SK-MEL-5 (cell line): Measurements from ENCODE around the gene RAB14. TPM values are rescaled to one million over a fixed set of nuclear protein-coding genes. Genes with fewer than 3 reads are reported as not detected.

Experiments
- DNase-seq: peaks from one replicate; pipeline ENCODE4 v3.0.0-alpha.2; 2016; ENCODE audit warnings: low read depth, low spot score
- in situ Hi-C: cut with HindIII; loops from 2 replicates; pipeline ENCODE4 v1.10.0; 2016; ENCODE audit warnings: low sequenced_read_pairs, high pct_unique_total_duplicates, low pct_unique_long_range_greater_than_20kb
- total RNA-seq: library from RNA; depleted of rRNA; stranded (reverse); fragments of >200 nt; shearing (Covaris generic); gene quantifications from 2 replicates; pipeline ENCODE4 v1.2.3, GENCODE V29; 2014

RAB14 gene
- total RNA-seq, 1 experiment from 2014 or later, result 29.8 TPM

- in situ Hi-C loops, result no loop called here
- DNase-seq, result peak; percentile 92
Observed at GRCh38 chr9:121222524-121223171, 21.0 kb upstream of the RAB14 start.

GRCh38 chr9:121221664-121222055, 20.0 kb upstream of the RAB14 start:
- no peak for DNase-seq
- in situ Hi-C loops, result no loop called here

GRCh38 chr9:121220996-121221663, 19.5 kb upstream of the RAB14 start:
- DNase-seq, result no peak
- in situ Hi-C loops, result no loop called here

- in situ Hi-C loops, result no loop called here
Observed at GRCh38 chr9:121219530-121219929, 17.9 kb upstream of the RAB14 start.

GRCh38 chr9:121218357-121219027, 16.8 kb upstream of the RAB14 start:
- DNase-seq, result no peak
- in situ Hi-C loops, result no loop called here

More at GRCh38 chr9:121219530-121219929, 17.9 kb upstream of the RAB14 start:
- DNase-seq, result no peak

- DNase-seq, result no peak
- in situ Hi-C loops, result no loop called here
Observed at GRCh38 chr9:121217609-121218292, 16.1 kb upstream of the RAB14 start.

- in situ Hi-C loops, result no loop called here
- DNase-seq, result no peak
Observed at GRCh38 chr9:121216271-121216805, 14.7 kb upstream of the RAB14 start.

- in situ Hi-C loops, result no loop called here
- DNase-seq, result no peak
Observed at GRCh38 chr9:121214005-121214404, 12.3 kb upstream of the RAB14 start.

GRCh38 chr9:121213136-121213806, 11.6 kb upstream of the RAB14 start:
- in situ Hi-C loops, result no loop called here
- DNase-seq, result peak; percentile 92

- no peak for DNase-seq
- in situ Hi-C loops, result no loop called here
Observed at GRCh38 chr9:121210536-121210935, 8.9 kb upstream of the RAB14 start.

- in situ Hi-C loops, result no loop called here
- DNase-seq, result no peak
Observed at GRCh38 chr9:121207371-121207940, 5.8 kb upstream of the RAB14 start.

- in situ Hi-C loops, result no loop called here
- DNase-seq, result no peak
Observed at GRCh38 chr9:121206516-121207370, 5.1 kb upstream of the RAB14 start.

GRCh38 chr9:121204611-121205010, 2.9 kb upstream of the RAB14 start:
- in situ Hi-C loops, result no loop called here
- DNase-seq, result no peak

- in situ Hi-C loops, result no loop called here
- DNase-seq, result no peak
Observed at GRCh38 chr9:121204121-121204520, 2.5 kb upstream of the RAB14 start.

GRCh38 chr9:121201045-121201737, 478 bp downstream of the RAB14 start:
- DNase-seq, result no peak
- in situ Hi-C loops, result no loop called here

- no peak for DNase-seq
- in situ Hi-C loops, result no loop called here
Observed at GRCh38 chr9:121200356-121200755, 1.3 kb downstream of the RAB14 start.
